Renal cortical epithelial cell (primary cell): ENCODE measurements around the gene TCF12. TPM values are rescaled to one million over a fixed set of nuclear protein-coding genes. Genes with fewer than 3 reads are reported as not detected.

Source experiments
- DNase-seq: peaks from one replicate; pipeline ENCODE4 v3.0.0-alpha.2; 2011; ENCODE audit warnings: low read depth
- total RNA-seq: library from RNA; depleted of rRNA; stranded (reverse); fragments of >200 nt; gene quantifications from 2 replicates; pipeline ENCODE4 v1.2.3, GENCODE V29; 2014

Gene TCF12
- total RNA-seq, 1 donor from 2014 or later: 87.6 TPM

GRCh38 chr15:57319919-57320560, 401.6 kb downstream of the TCF12 start:
- DNase-seq: no peak

DNA sequence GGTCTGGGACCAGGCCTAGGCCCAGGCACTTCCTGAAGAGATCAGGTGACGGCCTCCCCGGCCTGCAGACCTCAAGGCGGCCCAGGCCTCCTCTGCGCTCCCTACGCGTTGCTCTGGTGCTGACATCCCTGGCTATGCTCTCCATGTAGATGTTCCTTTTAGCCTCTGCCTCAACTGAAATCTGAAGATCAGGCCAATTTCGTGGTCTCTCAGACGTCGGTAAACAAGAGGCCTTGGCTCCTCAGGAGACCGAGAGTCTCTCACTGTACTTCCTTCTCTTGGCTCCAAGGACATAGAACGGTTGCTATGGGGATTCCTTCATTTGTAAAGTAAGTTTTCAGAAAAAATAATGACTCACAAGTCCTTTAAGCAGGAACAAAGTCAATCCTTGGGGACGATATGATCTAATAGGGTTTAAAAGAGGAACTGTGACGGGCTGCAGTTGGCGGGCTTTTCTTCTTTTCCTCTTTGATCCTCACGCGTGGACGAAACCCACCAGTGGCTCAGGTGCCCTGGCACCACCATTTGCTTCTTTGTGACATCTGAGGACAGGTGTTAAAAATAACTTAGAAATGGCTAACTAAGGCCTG, 402.3 kb downstream of the TCF12 start:
- DNase-seq: peak; percentile 16

GRCh38 chr15:57321485-57321884, 403.0 kb downstream of the TCF12 start:
- DNase-seq: no peak

- no peak for DNase-seq
These were observed 403.6 kb downstream of the TCF12 start for GRCh38 chr15:57321973-57322601.

- DNase-seq: no peak
These were observed 404.3 kb downstream of the TCF12 start for GRCh38 chr15:57322602-57323250.

GRCh38 chr15:57323299-57323805, 404.9 kb downstream of the TCF12 start:
- no peak for DNase-seq

DNA sequence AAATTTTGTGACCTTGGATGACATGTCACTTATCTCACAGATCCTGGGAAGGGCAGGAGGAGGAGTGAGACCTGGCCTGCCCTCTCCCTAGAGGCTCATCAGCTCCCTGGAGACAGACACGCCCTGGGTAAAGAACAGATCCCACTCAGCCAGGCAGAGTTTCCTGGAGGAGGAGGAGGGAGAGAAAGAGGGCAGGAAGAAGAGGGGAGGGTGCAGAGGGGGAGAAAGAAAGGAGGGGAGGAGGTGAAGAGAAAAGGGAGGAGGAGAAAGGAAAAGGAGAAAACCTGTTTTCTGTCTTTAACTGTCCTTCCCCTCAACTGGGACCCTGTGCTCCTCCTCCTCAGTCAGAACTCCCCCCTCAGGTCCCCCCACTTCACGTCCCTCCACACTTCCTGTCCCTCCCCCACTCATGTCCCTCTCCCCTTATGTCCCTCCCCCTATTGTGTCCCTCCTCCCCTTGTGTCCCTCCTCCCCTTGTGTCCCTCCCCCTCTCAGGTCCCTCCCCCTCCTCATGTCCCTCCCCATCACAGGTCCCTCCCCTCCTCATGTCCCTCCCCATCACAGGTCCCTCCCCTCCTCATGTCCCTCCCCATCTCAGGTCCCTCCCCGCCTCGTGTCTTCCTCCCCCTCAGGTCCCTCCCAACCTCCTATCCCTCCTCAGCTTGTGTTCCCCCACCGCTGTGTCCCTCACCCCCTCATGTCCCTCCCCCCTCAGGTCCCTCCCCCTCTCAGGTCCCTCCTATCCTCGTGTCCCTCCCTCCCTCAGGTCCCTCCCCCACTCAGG, 405.6 kb downstream of the TCF12 start:
- peak; percentile 89 for DNase-seq

DNA sequence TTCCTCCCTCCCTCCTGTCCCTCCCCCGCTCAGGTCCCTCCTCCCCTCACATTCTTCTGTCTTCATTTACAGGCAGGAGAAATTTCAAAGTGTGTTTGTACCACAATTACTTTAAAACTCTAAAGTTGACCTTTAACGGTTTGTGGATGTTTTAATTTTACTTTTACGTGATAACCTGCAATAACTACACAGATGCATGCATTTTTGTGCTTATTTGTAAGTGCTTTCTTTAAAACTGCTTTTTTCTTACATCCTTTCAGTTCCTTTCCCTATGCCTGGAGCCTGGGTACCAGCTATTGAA, 406.1 kb downstream of the TCF12 start:
- DNase-seq: no peak

DNA sequence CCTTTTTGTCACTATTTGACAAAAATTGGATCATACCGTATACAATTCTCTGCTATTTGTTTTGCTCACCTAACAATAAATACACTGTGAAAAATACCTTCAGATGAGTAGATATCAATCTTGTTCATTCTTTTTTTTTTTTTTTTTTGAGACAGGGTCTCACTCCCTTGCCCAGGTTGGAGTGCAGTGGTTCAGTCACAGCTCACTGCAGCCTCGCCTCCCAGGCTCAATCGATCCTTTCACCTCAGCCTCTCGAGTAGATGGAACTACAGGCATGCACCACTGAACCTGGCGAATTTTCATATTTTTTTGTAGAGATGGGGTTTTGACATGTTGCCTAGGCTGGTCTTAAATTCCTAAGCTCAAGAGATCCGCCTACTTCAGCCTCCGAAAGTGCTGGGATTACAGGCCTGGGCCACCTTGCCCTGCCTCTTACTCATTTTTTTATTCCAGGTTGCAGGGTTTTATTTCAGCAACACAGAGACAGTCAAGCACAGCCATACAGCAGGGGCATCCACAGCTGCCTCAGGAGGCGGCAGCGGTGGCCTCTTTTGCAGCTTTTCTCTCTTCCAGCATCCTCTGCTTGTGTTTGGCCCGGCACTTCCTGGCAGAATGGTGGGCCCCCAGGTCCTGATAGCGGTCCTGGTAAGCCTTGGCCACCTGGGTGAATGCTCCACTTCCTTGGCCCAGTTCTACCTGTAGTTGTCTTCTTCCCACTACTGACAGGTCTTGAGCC, 406.7 kb downstream of the TCF12 start:
- no peak for DNase-seq

DNA sequence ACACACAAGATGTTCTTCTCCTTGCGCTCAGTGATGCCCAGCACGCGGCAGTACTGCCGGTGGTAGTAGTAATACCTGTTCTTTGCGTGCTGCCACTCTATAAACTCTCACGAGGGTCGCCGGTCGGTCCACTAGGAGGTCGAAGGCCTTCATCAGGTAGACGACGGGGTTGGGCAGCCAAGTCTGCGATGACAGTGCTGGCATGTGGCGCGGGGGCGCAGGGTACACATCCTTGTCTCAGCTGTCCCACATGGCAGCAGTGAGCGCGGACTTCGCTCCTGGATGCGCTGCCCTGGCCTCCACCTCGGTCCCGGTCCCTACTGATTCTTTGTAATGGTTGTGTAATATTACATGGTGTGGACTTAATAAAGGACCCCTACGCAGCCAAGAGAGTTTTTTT, 407.8 kb downstream of the TCF12 start:
- no peak for DNase-seq

- DNase-seq: peak; percentile 33
These were observed 409.6 kb downstream of the TCF12 start for GRCh38 chr15:57327985-57328471.

GRCh38 chr15:57328479-57328878, 410.0 kb downstream of the TCF12 start:
- DNase-seq: no peak

DNA sequence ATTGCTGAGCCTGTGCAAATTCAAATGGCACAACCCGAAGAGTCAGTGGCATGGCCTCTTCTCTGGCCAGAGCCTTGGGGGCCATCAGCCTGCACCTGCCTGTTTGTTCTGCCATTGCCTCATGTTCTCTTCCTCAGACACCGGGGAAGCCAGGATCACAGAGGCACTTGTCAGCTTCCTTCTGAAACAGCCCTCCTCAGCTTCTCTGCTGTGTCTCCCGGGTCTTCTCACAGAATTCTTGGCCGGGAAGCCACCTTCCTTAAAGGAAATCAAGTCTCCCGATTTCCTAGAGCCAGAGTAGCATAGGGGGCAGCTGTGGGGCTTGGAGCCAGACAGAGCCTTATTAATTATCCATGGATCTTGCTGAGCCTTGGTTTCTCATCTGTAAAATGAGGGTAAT, 410.5 kb downstream of the TCF12 start:
- DNase-seq: no peak

GRCh38 chr15:57329582-57330367, 411.3 kb downstream of the TCF12 start:
- DNase-seq: no peak

- DNase-seq: no peak
These were observed 412.3 kb downstream of the TCF12 start for GRCh38 chr15:57330619-57331340.

GRCh38 chr15:57332326-57332725, 413.9 kb downstream of the TCF12 start:
- DNase-seq: no peak

- DNase-seq: peak; percentile 57
These were observed 415.0 kb downstream of the TCF12 start for GRCh38 chr15:57333487-57333886.

DNA sequence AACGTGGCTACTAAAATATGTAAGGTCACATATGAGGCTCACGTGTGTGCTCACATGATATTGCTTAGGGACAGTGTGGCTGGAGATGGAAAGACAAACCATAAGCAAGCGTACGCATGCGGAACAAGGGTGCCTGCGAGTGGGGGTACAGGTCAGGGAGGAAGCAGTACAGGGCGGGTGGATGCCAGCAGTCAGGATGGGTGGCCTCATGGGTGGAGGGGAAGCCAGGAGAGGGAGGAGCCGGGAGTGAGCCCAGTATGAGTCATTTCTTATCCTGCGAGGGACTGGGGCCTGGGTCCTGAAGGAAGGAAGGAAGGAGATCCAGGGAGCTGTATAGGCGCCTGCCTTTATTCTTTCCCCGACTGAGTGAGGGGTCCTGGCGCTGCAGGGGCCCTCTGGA, 415.8 kb downstream of the TCF12 start:
- DNase-seq: peak; percentile 35

DNA sequence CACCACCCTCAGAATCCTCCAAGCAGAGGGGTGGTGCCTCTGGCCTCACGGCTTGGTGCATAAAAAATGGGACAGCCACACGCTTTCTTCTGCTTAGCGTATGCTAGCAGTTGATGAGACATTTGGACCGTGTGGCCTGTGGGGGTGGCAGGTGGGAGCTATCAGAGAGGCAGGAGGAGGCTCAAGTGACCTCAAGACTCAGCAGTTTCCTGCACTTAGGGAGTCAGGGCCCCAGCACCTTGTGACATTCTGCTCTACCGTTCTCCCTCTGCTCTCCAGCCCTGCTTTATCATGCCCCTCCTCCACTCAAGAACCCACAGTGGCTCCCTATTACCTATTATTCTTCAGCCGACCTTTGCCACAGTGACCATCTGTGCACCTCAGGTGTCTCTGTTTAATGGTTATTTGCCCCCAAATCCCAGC, 416.9 kb downstream of the TCF12 start:
- no peak for DNase-seq

DNA sequence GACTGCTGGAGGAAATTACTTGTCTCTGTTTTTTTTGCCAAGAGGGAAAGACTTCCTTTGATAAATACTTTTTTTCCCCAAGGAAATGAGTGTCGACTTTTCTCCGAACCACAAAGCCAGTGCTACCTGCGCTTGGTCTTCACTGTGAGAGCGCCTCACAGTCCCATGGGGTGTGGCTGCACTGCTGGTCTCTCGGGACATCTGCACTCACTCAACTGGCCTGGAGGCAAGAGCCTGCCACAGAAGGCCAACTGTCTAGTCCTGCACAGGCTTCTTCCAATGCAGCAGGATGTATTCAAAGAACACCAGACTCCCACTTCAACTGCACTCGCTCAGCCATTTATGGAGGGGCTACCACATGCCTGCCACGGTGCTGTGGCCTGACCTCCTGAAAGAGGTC, 417.3 kb downstream of the TCF12 start:
- DNase-seq: no peak
